SK-N-SH treated with all-trans-retinoic acid at 6 μM for 48 hours (cell line): ENCODE data around the gene BCL2L13.

ENCODE experiments used
- ATAC-seq: fragments of 200-7000 bp; cut with Tn5 transposase; 3 replicates; pipeline ENCODE4 v1.9.1; 2020; ENCODE audit warnings: mild to moderate bottlenecking, moderate library complexity
- ARNTL ChIP-seq: fragments of 450-650 bp; formaldehyde crosslinking; IDR thresholded peaks from 2 replicates; pipeline ENCODE4 v1.5.0; 2020; ENCODE audit warnings: low read depth, mild to moderate bottlenecking, moderate library complexity, borderline replicate concordance
- BACH2 ChIP-seq: fragments of 250-450 bp; sonication (Bioruptor Pico); IDR thresholded peaks from 2 replicates; pipeline ENCODE4 v1.9.0; 2021; ENCODE audit warnings: mild to moderate bottlenecking, borderline replicate concordance
- CREB5 ChIP-seq: fragments of 250-450 bp; sonication (Bioruptor Pico); IDR thresholded peaks from 2 replicates; pipeline ENCODE4 v1.5.1; 2020; ENCODE audit warnings: low read depth, mild to moderate bottlenecking, moderate library complexity
- CSDC2 ChIP-seq: fragments of 250-450 bp; sonication (Bioruptor Pico); IDR thresholded peaks from 2 replicates; pipeline ENCODE4 v1.5.0; 2020; ENCODE audit warnings: mild to moderate bottlenecking, moderate library complexity
- CSRNP3 ChIP-seq: fragments of 250-450 bp; sonication (Bioruptor Pico); IDR thresholded peaks from 2 replicates; pipeline ENCODE4 v1.5.1; 2021; ENCODE audit warnings: mild to moderate bottlenecking, moderate library complexity
- ESRRG ChIP-seq: fragments of 250-450 bp; sonication (Bioruptor Pico); IDR thresholded peaks from 2 replicates; pipeline ENCODE4 v1.6.1; 2021; ENCODE audit warnings: mild to moderate bottlenecking
- ISL1 ChIP-seq: fragments of 250-450 bp; sonication (Bioruptor Pico); IDR thresholded peaks from 2 replicates; pipeline ENCODE4 v2.1.2; 2022; ENCODE audit warnings: mild to moderate bottlenecking, moderate library complexity
- OSR1 ChIP-seq: fragments of 250-450 bp; sonication (Bioruptor Pico); IDR thresholded peaks from 2 replicates; pipeline ENCODE4 v1.8.0; 2022; ENCODE audit warnings: moderate library complexity, mild to moderate bottlenecking, inconsistent platforms
- PATZ1 ChIP-seq: fragments of 250-450 bp; sonication (Bioruptor Pico); IDR thresholded peaks from 2 replicates; pipeline ENCODE4 v1.8.0; 2020; ENCODE audit warnings: mild to moderate bottlenecking, moderate library complexity, borderline replicate concordance
- POU6F1 ChIP-seq: fragments of 250-450 bp; sonication (Bioruptor Pico); IDR thresholded peaks from 2 replicates; pipeline ENCODE4 v1.8.0; 2021; ENCODE audit warnings: low read depth, mild to moderate bottlenecking, moderate library complexity, borderline replicate concordance
- PPARA ChIP-seq: fragments of 250-450 bp; sonication (Bioruptor Pico); IDR thresholded peaks from 2 replicates; pipeline ENCODE4 v1.5.0; 2020; ENCODE audit warnings: mild to moderate bottlenecking, borderline replicate concordance
- RARB ChIP-seq: fragments of 250-450 bp; sonication (Bioruptor Pico); IDR thresholded peaks from 2 replicates; pipeline ENCODE4 v1.8.0; 2021; ENCODE audit warnings: mild to moderate bottlenecking, moderate library complexity
- SNAI2 ChIP-seq: fragments of 250-450 bp; sonication (Bioruptor Pico); IDR thresholded peaks from 2 replicates; pipeline ENCODE4 v1.5.0; 2020; ENCODE audit warnings: mild to moderate bottlenecking, moderate library complexity
- TCF4 ChIP-seq: fragments of 250-450 bp; sonication (Bioruptor Pico); IDR thresholded peaks from 2 replicates; pipeline ENCODE4 v1.8.0; 2021; ENCODE audit warnings: mild to moderate bottlenecking, moderate library complexity, borderline replicate concordance
- TOX ChIP-seq: fragments of 250-450 bp; sonication (Bioruptor Pico); IDR thresholded peaks from 2 replicates; pipeline ENCODE4 v1.8.0; 2021; ENCODE audit warnings: mild to moderate bottlenecking, moderate library complexity, borderline replicate concordance
- TSHZ2 ChIP-seq: fragments of 250-450 bp; sonication (Bioruptor Pico); IDR thresholded peaks from 2 replicates; pipeline ENCODE4 v1.5.0; 2020; ENCODE audit warnings: mild to moderate bottlenecking, moderate library complexity
- ZC3H10 ChIP-seq: fragments of 250-450 bp; sonication (Bioruptor Pico); IDR thresholded peaks from 2 replicates; pipeline ENCODE4 v1.5.1; 2021; ENCODE audit warnings: mild to moderate bottlenecking, moderate library complexity
- ZFP30 ChIP-seq: fragments of 450-650 bp; formaldehyde crosslinking; IDR thresholded peaks from 2 replicates; pipeline ENCODE4 v1.5.0; 2022; ENCODE audit warnings: mild to moderate bottlenecking, moderate library complexity
- ZNF565 ChIP-seq: fragments of 450-650 bp; formaldehyde crosslinking; conservative IDR thresholded peaks from 2 replicates; pipeline ENCODE4 v1.5.0; 2020; ENCODE audit warnings: low read depth, mild to moderate bottlenecking, moderate library complexity
- ZNF70 ChIP-seq: fragments of 450-650 bp; formaldehyde crosslinking; IDR thresholded peaks from 2 replicates; pipeline ENCODE4 v1.5.0; 2020; ENCODE audit warnings: mild to moderate bottlenecking, moderate library complexity
- ZNF8 ChIP-seq: fragments of 450-650 bp; formaldehyde crosslinking; IDR thresholded peaks from 2 replicates; pipeline ENCODE4 v1.5.0; 2020; ENCODE audit warnings: mild to moderate bottlenecking, moderate library complexity

BCL2L13 gene

GRCh38 chr22:17719911-17720310, 81.4 kb downstream of the BCL2L13 start:
- ATAC-seq, result no peak
- TF ChIP-seq TCF4 (CRISPR knock-in tag), result no peak
- no peak for TF ChIP-seq BACH2 (CRISPR knock-in tag)
- no peak for TF ChIP-seq TSHZ2 (CRISPR knock-in tag)
- TF ChIP-seq RARB, result no peak
- TF ChIP-seq PPARA, result no peak
- TF ChIP-seq ZC3H10 (CRISPR knock-in tag), result no peak
- no peak for TF ChIP-seq ZFP30
- no peak for TF ChIP-seq ZNF70 (CRISPR knock-in tag)
- no peak for TF ChIP-seq CREB5 (CRISPR knock-in tag)
- TF ChIP-seq OSR1 (CRISPR knock-in tag), result no peak
- no peak for TF ChIP-seq SNAI2
- no peak for TF ChIP-seq ISL1 (CRISPR knock-in tag)
- no peak for TF ChIP-seq ESRRG (CRISPR knock-in tag)
- no peak for TF ChIP-seq ZNF565 (CRISPR knock-in tag)
- TF ChIP-seq POU6F1 (CRISPR knock-in tag), result no peak
- TF ChIP-seq ZNF8 (CRISPR knock-in tag), result no peak

GRCh38 chr22:17724241-17724640, 85.7 kb downstream of the BCL2L13 start:
- ATAC-seq, result no peak
- TF ChIP-seq POU6F1 (CRISPR knock-in tag) (no peak), ZFP30 (no peak), CREB5 (CRISPR knock-in tag) (no peak), RARB (no peak), TCF4 (CRISPR knock-in tag) (no peak), ZNF70 (CRISPR knock-in tag) (no peak), SNAI2 (no peak), CSRNP3 (CRISPR knock-in tag) (no peak), TOX (CRISPR knock-in tag) (no peak), ZNF8 (CRISPR knock-in tag) (no peak), ZNF565 (CRISPR knock-in tag) (no peak), ARNTL (CRISPR knock-in tag) (no peak), CSDC2 (no peak), OSR1 (CRISPR knock-in tag) (no peak), ZC3H10 (CRISPR knock-in tag) (no peak), ISL1 (CRISPR knock-in tag) (no peak), BACH2 (CRISPR knock-in tag) (no peak), PATZ1 (CRISPR knock-in tag) (no peak)
